ENCODE measurements around the gene NFKB1.
"Not testable (repeated sequence)": the region's sequence is repeated elsewhere in the genome, so short reads cannot be mapped to it uniquely, and the experiment has no call there.

Gene NFKB1

DNA sequence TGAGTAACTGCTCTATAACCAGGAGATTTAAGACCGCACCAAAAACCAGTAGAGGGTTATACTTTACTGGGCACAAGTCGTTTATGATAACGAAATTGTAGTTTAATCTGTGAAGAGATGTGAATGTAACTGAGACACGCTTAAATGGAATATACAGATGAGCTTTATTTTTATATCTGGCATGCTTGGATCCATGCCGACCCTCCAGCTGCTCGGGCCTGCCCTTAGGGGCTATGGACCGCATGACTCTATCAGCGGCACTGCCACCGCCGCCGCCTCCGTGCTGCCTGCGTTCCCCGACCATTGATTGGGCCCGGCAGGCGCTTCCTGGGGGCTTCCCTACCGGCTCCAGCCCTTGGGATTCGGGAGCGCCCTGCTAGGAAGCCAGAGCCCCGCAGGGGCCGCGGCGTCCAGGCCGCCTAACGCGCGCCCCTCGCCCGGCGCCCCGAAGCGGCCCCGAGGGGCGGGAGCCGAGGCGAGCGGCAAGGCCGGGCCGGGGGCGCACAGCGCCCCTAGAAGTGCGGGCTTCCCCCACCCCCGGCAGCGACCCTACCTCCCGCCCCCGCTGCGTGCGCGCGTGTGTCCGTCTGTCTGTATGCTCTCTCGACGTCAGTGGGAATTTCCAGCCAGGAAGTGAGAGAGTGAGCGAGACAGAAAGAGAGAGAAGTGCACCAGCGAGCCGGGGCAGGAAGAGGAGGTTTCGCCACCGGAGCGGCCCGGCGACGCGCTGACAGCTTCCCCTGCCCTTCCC is at the start of gene NFKB1:
Gene NFKB1 (plus strand): TSS at position 664 of the 751 bp plus-strand sequence. CDS start 24,160 bp downstream, outside the sequence.
- DNase-seq (ENCODE audit: low read depth in 2 of 2) = peak; percentile 65 to 70

DNA sequence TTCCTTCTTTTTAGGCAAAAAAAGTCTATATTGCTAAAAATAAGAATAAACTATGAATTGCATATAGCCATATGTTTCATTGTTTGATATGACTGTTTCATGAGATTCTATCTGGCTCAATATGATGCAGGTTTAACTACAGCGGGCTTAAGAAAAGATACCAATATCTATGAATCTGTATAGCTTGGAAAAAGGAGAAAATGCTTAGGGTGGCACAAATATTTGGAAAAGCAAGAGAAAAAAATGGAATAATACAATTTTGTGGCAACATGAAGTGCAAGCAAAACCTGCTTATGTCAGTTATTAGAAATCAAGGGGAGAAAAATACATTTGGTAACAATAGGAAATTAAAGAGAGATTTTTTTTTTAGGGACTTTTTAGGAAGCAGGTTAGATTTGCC is 48.3 kb upstream of the NFKB1 start:
- DNase-seq (ENCODE audit: low read depth in 2 of 2) = no peak

DNA sequence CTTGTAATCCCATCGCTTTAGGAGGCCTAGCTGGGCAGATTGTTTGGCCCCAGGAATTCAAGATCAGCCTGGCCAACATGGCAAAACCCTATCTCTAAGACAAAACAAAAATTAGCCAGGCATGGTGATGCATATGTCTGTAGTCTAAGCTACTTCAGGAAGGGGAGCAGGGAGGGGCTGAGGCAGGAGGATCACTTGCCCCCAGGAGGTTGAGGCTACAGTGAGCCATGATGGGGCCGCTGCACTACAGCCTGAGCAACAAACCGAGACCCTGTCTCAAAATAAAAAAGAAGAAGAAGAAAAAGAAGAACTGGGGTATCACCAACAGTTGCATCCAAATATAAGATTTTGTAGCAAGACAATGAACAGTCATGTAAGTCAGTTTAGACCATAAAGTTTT is 47.3 kb upstream of the NFKB1 start:
- no peak for DNase-seq (ENCODE audit: low read depth in 2 of 2)

DNA sequence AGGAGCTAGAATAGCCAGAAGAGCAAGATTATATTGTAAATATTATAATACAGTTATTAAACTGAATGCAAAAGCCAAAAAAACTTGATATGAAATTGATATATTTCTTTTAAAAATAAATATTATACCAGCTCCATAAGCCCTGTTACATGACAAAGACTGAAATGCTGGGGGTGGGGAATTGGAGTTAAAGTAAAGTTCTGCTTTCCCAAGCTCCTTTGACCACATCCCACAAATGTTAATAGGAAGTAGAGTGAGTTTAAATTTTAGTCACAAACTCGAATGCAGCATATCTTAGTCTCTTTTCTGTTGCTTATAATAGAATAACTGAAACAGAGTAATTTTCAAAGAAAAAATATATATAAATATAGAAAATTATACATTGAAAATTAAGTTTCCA is 46.9 kb upstream of the NFKB1 start:
- no peak for DNase-seq (ENCODE audit: low read depth in 2 of 2)

- DNase-seq (ENCODE audit: low read depth in 2 of 2) = no peak
Measured at GRCh38 chr4:102454981-102455685, 46.0 kb upstream of the NFKB1 start.

DNA sequence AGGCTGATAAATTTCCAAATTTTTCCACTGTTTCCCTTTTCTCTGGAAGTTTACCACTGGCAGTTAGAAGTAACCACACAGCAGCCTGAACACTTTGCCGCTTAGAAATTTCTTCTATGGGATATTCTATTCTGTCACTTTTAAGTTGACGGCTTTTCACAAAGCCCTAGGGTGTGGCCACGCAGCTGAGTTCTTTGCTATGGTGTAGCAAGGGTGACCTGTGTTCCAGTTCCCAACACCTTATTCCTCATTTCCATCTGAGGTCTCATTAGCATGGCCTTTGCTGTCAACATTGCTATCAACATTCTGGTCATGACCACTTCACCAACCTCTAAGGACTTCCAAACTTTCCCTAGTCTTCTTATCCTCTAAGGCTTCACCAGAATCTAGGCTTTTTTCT is 45.4 kb upstream of the NFKB1 start:
- no peak for DNase-seq (ENCODE audit: low read depth in 2 of 2)

DNA sequence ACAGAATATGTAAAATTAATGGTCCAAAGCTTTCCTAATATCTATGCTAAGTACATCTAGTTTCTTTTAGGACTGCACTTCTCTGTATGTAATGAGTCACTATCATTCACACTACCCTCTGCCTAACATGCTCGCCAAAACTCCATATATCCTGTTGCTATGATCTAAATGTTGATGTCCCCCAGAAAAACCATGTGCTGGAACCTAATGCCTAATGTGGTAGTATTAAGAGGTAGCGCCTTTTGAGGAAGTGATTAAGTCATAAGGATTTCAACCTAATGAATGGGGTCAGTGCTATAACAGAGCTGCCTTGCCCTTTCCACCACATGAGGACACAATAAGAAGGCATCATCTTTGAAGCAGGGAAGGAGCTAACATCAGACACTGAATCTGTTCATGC is 34.9 kb upstream of the NFKB1 start:
- no peak for DNase-seq (ENCODE audit: low read depth in 2 of 2)

- DNase-seq (ENCODE audit: low read depth in 2 of 2) = no peak
Measured at GRCh38 chr4:102469806-102470205, 31.4 kb upstream of the NFKB1 start.

DNA sequence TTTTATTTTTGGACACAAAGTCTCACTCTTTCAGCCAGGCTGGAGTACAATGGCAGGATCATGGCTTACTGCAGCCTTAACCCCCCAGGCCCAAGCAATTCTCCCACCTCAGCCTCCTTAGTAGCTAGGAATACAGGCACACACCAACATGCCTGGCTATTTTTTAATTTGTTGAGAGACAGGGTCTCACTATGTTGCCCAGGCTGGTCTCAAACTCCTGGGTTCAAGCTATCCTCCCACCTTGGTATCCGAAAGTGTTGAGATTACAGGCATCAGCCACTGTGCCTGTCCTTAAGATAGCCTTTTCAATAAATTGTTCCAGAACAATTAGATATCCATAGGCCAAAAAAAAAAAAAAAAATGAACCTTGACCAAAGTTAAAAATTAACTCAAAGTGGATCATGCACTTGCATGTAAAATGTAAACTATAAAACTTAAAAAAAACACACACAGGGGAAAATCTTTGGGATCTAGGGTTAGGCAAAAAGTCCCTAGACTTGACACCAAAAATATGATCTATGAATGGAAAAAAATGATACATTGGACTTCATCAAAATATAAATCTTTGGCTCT is 28.6 kb upstream of the NFKB1 start:
- no peak for DNase-seq (ENCODE audit: low read depth in 2 of 2)

DNA sequence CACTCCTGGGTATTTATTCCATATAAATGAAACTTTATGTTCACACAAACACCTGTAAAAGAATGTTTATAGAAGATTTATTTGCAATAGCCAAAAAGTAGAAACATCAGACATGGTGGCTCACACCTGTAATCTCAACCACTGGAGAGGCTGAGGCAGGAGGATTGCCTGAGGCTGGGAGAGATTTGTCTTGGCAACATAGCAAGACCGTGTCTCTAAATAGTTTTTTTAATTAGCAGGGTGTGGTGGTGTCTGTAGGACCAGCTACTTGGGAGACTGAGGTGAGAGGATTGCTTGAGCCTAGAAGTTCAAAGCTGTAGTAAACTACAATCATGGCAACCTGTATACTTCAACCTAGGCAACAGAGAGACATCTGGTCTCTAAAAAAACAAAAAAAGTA is 27.7 kb upstream of the NFKB1 start:
- no peak for DNase-seq (ENCODE audit: low read depth in 2 of 2)

DNA sequence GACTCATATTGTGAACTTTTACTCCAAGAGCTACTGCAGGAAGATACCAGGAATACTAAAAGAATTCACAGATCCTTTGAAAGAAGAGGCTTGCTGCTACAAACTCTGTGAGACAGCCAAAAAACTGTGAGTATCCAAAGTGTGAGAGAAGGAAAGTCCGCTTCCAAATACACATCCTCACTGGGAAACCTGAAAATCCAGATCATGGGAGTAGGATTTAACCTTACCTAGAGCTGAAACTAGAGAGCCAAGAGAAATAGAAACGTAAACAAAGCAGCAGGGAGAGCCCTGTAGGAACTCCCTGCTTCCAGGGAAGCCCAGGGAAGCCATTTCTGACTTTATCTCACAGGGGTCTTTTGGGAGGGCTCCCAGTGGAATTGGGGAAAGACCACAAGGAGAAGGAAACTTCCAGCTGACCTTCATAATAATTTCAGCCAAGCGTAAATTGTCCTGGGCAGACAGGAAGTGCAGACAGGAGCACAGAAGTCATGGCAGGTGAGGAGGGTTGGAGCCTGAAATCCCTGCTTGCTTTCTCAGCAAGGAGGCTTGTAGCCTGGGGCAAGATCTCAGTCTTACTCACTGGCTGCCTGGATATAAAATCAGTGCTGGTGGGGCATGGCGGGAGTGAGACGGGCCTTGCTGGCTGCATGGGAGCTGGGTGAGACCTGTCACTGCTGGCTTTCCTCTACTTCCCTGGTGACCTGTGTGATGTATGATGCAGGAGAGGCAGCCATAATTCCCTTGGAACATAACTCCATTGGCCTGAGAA is 26.2 kb upstream of the NFKB1 start:
- DNase-seq (ENCODE audit: low read depth in 2 of 2) = no peak

DNA sequence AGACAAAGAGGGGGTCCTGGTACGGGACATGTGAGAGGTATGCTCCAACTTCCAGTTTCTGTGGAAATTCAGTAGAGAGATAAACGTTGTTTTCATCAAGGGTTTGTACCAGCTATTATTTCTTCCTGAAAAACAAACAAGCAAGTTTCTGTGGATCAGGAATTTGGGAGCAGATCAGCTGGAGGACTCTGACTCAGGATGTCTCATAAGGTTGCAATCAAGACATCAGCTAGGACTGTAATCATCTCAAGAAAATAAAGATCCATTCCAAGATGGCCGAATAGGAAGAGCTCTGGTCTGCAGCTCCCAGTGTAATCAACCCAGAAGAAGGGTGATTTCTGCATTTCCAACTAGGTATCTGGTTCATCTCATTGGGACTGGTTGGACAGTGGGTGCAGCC is 23.5 kb upstream of the NFKB1 start:
- no peak for DNase-seq (ENCODE audit: low read depth in 2 of 2)

DNA sequence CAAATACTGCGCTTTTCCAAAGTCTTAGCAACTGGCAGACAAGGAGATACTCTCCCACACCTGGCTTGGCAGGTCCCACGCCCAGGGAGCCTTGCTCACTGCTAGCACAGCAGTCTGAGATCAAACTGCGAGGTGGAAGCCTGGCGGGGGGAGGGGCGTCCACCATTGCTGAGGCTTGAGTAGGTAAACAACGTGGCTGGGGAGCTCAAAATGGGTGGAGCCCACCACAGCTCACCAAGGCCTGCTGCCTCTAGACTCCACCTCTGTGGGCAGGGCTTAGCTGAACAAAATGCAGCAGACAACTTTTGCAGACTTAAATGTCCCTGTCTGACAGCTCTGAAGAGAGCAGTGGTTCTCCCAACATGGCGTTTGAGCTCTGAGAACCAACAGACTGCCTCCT is 23.0 kb upstream of the NFKB1 start:
- DNase-seq (ENCODE audit: low read depth in 2 of 2) = no peak

GRCh38 chr4:102479832-102480231 is 21.3 kb upstream of the NFKB1 start:
- DNase-seq (ENCODE audit: low read depth in 2 of 2) = not testable (repeated sequence)

DNA sequence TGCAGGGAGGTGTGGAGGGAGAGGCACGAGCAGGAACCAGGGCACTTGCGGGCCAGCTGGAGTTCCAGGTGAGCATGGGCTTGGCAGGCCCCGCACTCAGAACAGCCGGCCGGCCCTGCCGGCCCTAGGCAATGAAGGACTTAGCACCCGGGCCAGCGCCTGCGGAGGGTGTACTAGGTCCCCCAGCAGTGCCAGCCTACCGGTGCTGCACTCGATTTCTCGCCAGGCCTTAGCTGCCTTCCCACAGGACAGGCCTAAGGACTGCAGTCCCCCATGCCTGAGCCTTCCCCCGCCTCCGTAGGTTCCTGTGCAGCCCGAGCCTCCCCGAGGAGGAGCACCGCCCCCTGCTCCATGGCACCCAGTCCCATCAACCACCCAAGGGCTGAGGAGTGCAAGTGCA is 18.0 kb upstream of the NFKB1 start:
- no peak for DNase-seq (ENCODE audit: low read depth in 2 of 2)

DNA sequence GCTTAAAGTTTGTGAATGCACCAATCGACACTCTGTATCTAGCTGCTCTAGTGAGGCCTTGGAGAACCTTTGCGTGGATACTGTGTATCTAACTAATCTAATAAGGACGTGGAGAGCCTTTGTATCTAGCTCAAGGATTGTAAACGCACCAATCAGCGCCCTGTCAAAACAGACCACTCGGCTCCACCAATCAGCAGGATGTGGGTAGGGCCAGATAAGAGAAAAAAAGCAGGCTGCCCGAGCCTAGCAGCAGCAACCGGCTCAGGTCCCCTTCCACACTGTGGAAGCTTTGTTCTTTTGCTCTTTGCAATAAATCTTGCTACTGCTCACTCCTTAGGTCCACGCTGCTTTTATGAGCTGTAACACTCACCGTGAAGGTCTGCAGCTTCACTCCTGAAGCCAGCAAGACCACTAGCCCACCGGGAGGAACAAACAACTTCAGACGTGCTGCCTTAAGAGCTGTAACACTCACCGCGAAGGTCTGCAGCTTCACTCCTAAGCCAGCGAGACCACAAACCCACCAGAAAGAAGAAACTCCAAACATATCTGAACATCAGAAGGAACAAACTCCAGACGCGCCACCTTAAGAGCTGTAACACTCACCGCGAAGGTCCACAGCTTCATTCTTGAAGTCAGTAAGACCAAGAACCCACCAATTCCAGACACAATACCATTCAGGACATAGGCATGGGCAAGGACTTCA is 17.0 kb upstream of the NFKB1 start:
- not testable (repeated sequence) for DNase-seq (ENCODE audit: low read depth in 2 of 2)

DNA sequence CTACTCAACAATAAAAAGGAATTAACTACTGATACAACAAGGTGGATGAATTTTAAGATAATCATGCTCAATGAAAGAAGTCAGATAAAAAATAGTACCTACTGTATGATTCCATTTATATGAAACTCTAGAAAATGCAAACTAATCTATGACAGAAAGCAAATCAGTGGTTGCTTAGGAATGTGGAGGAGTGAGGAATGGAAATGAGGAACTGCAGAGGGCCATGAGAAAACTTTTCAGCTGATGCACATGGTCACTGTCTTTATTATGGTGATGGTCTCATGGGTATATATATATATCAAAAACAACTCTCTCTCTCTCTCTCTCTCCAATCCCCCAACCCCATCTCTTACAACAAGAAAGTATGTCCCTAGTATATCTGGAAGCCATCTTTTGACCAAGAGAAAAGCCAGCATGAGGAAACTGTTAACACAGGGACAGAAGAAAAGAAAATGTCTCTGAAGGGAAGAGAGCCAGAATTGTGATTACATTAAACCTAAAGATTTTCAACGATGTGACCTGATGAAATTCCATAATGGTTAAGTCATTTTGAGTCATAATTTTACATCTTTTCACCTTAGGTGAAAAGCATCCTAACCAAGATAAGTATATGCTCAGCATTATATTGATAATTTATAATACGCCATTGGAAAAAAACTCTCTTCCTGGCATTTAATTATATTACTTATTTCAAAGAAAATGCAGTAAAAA is 8.5 kb upstream of the NFKB1 start:
- DNase-seq (ENCODE audit: low read depth in 2 of 2) = no peak

GRCh38 chr4:102493257-102493656 is 7.9 kb upstream of the NFKB1 start:
- DNase-seq (ENCODE audit: low read depth in 2 of 2) = no peak

GRCh38 chr4:102493794-102494193 is 7.4 kb upstream of the NFKB1 start:
- DNase-seq (ENCODE audit: low read depth in 2 of 2) = no peak

GRCh38 chr4:102494603-102495002 is 6.6 kb upstream of the NFKB1 start:
- DNase-seq (ENCODE audit: low read depth in 2 of 2) = no peak

DNA sequence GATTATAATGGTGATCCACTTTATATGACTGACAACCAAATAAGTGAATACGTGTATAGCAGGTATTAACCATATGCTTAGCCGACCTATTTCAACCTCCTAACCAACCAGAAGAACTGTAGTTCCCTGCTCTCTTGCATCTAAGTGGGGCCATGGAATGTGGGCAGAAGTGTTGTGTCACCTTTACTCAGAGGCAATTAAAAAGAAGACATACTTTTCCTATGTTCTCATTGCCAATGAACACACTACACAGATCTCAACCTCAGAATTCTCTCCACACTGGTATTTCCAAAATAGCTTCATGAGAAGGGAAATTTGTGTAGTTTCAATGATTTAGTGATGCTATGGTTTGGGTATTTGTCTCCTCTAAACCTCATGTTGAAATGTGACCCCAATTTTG is 3.2 kb upstream of the NFKB1 start:
- no peak for DNase-seq (ENCODE audit: low read depth in 2 of 2)
